Measurements from ENCODE around the gene FAF1.

FAF1 gene

GRCh38 chr1:50697440-50698421, 262.3 kb downstream of the FAF1 start:
- no peak overlapping the region for H3K4me3 Mint-ChIP-seq

GRCh38 chr1:50693829-50694228, 266.2 kb downstream of the FAF1 start:
- peaks cover 17% of the 10 kb centered on the region for H3K36me3 Mint-ChIP-seq
- no peaks in the 10 kb centered on the region for H3K4me1 Mint-ChIP-seq (ENCODE audit: low read depth)
- H3K4me3 Mint-ChIP-seq = no peak overlapping the region
- no peaks in the 10 kb centered on the region for H3K27me3 Mint-ChIP-seq
- H3K27ac Mint-ChIP-seq = no peak overlapping the region
- H3K9me3 Mint-ChIP-seq (ENCODE audit: low read depth) = no peaks in the 10 kb centered on the region

More at GRCh38 chr1:50697440-50698421, 262.3 kb downstream of the FAF1 start:
- no peaks in the 10 kb centered on the region for H3K27me3 Mint-ChIP-seq
- no peak overlapping the region for H3K27ac Mint-ChIP-seq
- no peaks in the 10 kb centered on the region for H3K4me1 Mint-ChIP-seq (ENCODE audit: low read depth)
- H3K9me3 Mint-ChIP-seq (ENCODE audit: low read depth) = no peaks in the 10 kb centered on the region
- H3K36me3 Mint-ChIP-seq = peaks cover 7% of the 10 kb centered on the region

DNA sequence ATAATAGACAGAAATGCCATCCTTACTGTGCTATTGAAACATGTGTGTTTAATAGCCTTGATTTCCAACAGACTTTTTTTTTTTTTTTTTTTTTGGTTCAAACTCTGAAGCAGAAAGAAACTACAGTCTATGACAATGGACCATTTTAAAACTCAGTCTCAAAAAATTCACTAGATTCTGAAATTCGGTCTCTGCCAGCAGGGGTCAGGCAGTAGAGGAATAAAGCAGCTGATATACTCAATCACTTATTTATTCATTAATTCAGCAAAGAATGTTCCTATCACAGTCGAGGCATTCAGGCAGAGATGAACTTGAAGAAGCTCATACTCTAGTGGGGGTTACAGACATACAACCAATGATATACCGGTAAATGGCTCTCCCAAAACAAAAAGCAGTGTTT, 275.9 kb downstream of the FAF1 start:
- H3K9me3 Mint-ChIP-seq (ENCODE audit: low read depth) = no peaks in the 10 kb centered on the region
- H3K27me3 Mint-ChIP-seq = no peaks in the 10 kb centered on the region
- no peaks in the 10 kb centered on the region for H3K4me1 Mint-ChIP-seq (ENCODE audit: low read depth)
- no peak overlapping the region for H3K27ac Mint-ChIP-seq
- peaks cover 7% of the 10 kb centered on the region for H3K36me3 Mint-ChIP-seq
- no peak overlapping the region for H3K4me3 Mint-ChIP-seq

DNA sequence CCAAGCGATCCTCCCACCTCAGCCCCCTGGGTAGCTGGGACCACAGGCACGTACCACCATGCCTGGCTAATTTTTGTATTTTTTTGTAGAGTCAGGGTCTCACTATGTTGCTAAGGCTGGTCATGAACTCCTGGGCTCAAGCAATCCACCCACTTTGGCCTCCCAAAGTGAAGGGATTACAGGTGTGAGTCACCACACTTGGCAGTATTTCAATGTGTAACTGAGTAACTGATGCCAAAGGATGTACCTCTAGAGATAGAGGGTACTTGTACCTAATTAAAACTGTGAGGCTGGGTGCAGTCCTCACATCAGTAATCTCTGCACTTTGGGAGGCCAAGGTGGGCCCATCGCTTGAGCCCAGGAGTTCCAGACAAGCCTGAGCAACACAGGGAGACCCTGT, 278.1 kb downstream of the FAF1 start:
- Mint-ChIP-seq H3K27ac (no peak overlapping the region), H3K27me3 (no peaks in the 10 kb centered on the region), H3K36me3 (peaks cover 4% of the 10 kb centered on the region), H3K9me3 (ENCODE audit: low read depth) (no peaks in the 10 kb centered on the region), H3K4me1 (ENCODE audit: low read depth) (no peaks in the 10 kb centered on the region), H3K4me3 (no peak overlapping the region)

GRCh38 chr1:50667710-50668356, 292.2 kb downstream of the FAF1 start:
- Mint-ChIP-seq H3K4me1 (ENCODE audit: low read depth) (no peaks in the 10 kb centered on the region), H3K27ac (no peak overlapping the region), H3K9me3 (ENCODE audit: low read depth) (no peaks in the 10 kb centered on the region), H3K36me3 (peaks cover 2% of the 10 kb centered on the region), H3K4me3 (no peak overlapping the region), H3K27me3 (no peaks in the 10 kb centered on the region)

GRCh38 chr1:50667272-50667671, 292.8 kb downstream of the FAF1 start:
- no peak overlapping the region for H3K4me3 Mint-ChIP-seq
- H3K4me1 Mint-ChIP-seq (ENCODE audit: low read depth) = no peaks in the 10 kb centered on the region
- peaks cover 2% of the 10 kb centered on the region for H3K36me3 Mint-ChIP-seq
- H3K9me3 Mint-ChIP-seq (ENCODE audit: low read depth) = no peaks in the 10 kb centered on the region
- H3K27ac Mint-ChIP-seq = no peak overlapping the region
- H3K27me3 Mint-ChIP-seq = no peaks in the 10 kb centered on the region

DNA sequence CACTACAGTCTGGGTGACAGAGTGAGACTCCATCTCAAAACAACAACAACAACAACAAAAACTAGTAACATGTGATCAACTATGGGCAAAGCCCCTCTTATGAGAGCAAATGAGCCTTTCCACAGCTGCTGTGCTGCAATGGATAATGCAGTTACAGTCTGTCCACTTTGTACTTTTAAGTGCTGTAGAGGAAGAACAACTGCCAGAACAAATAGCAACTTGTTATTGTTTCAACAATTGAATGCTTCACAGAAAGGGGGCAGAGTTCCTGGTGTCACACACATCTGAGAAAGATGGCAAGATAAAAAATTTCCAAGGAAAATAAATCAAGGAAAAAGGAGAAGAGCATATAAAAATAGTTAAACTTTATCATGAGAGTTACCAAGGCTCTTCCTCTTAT, 293.2 kb downstream of the FAF1 start:
- H3K4me1 Mint-ChIP-seq (ENCODE audit: low read depth) = no peaks in the 10 kb centered on the region
- no peaks in the 10 kb centered on the region for H3K27me3 Mint-ChIP-seq
- no peaks in the 10 kb centered on the region for H3K9me3 Mint-ChIP-seq (ENCODE audit: low read depth)
- H3K4me3 Mint-ChIP-seq = no peak overlapping the region
- peaks cover 2% of the 10 kb centered on the region for H3K36me3 Mint-ChIP-seq
- no peak overlapping the region for H3K27ac Mint-ChIP-seq

- Mint-ChIP-seq H3K4me1 (ENCODE audit: low read depth) (no peaks in the 10 kb centered on the region), H3K27me3 (no peaks in the 10 kb centered on the region), H3K27ac (no peak overlapping the region), H3K36me3 (peaks cover 2% of the 10 kb centered on the region), H3K4me3 (no peak overlapping the region), H3K9me3 (ENCODE audit: low read depth) (no peaks in the 10 kb centered on the region)
Measured at GRCh38 chr1:50665413-50665812, 294.7 kb downstream of the FAF1 start.

DNA sequence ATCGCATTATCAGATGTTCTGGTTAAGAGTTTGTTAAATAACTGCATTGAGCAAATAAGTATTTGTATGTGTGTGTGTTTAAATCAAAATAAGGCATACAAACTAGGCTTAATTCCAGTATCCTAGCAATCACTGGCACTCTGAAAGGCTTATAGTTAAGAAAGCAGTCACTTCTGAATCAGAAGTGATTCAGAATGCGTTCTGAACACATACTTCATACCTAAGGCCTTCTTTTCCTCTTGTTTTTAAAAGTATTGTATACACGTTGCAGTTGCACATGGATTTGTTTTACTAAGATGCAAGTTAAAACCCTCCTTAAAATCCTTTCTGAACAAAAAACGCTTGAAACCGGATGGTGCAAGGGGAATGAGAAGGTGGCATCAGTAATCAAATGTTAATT, 298.4 kb downstream of the FAF1 start:
- Mint-ChIP-seq H3K4me3 (no peak overlapping the region), H3K27ac (no peak overlapping the region), H3K4me1 (ENCODE audit: low read depth) (peaks cover 22% of the 10 kb centered on the region), H3K9me3 (ENCODE audit: low read depth) (no peaks in the 10 kb centered on the region), H3K27me3 (no peaks in the 10 kb centered on the region), H3K36me3 (peaks cover 2% of the 10 kb centered on the region)

DNA sequence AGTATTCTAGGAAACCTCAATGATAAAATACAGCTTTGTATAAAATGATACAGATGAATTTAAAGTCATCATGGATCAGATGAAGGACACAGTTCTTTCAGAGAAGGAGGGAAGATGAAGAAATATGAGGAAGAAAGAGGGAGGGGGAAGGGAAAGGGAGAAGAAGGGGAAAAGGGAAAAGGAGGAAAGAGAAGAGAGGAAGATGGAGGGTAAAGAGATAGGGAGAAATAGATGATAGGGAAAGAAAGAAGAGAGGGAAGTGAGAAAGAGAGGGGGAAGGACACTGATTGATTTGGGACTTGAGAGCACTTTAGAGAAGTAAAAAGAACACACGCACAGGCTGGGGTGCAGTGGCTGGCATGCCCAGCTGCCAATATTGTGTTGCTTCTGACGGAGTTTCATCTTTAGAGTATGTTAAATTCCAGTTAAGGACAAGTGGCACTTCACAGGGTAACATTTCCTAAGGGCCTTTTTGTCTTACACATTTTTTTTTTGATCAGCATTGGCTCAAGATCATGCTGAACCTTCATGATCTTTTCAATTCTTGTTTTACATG, 300.9 kb downstream of the FAF1 start:
- Mint-ChIP-seq H3K4me3 (no peak overlapping the region), H3K4me1 (ENCODE audit: low read depth) (peaks cover 22% of the 10 kb centered on the region), H3K36me3 (peaks cover 2% of the 10 kb centered on the region), H3K27ac (no peak overlapping the region), H3K27me3 (no peaks in the 10 kb centered on the region), H3K9me3 (ENCODE audit: low read depth) (no peaks in the 10 kb centered on the region)

DNA sequence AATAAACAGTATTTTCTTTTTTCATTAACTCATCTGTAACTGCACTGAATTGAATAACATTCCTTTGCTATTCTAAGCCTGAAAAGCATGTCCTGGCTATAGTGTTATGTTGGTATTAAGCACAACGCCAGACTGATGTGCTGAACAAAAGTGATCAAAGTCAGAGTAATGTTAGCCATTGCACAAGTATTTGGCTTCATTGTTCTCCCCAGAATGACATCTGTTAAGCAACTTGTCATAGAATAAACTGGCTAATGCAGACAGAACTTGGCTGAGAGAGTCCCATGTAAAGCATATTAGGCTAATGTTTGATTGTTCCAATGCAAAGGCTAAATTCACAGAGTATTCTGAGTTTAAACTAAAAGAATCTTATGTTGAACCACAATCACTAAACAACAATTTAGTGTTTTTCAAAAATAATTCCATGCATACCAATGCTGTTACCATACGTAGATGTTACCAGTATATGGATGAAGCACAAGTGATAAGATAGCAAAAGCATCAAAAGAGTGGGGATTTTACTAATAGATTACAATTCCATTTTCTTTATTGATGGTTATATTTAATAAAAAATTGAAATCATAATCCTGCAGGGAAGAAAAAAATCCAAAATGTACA, 301.5 kb downstream of the FAF1 start:
- Mint-ChIP-seq H3K36me3 (peaks cover 2% of the 10 kb centered on the region), H3K4me1 (ENCODE audit: low read depth) (peaks cover 22% of the 10 kb centered on the region), H3K27me3 (no peaks in the 10 kb centered on the region), H3K27ac (no peak overlapping the region), H3K4me3 (no peak overlapping the region), H3K9me3 (ENCODE audit: low read depth) (no peaks in the 10 kb centered on the region)

GRCh38 chr1:50656931-50657330, 303.1 kb downstream of the FAF1 start:
- H3K27me3 Mint-ChIP-seq = no peaks in the 10 kb centered on the region
- H3K4me3 Mint-ChIP-seq = no peak overlapping the region
- peaks cover 4% of the 10 kb centered on the region for H3K36me3 Mint-ChIP-seq
- H3K9me3 Mint-ChIP-seq (ENCODE audit: low read depth) = no peaks in the 10 kb centered on the region
- peaks cover 22% of the 10 kb centered on the region for H3K4me1 Mint-ChIP-seq (ENCODE audit: low read depth)
- H3K27ac Mint-ChIP-seq = no peak overlapping the region

GRCh38 chr1:50651476-50652263, 308.4 kb downstream of the FAF1 start:
- no peaks in the 10 kb centered on the region for H3K9me3 Mint-ChIP-seq (ENCODE audit: low read depth)
- no peak overlapping the region for H3K4me3 Mint-ChIP-seq
- no peaks in the 10 kb centered on the region for H3K27me3 Mint-ChIP-seq
- no peak overlapping the region for H3K27ac Mint-ChIP-seq
- peaks cover 11% of the 10 kb centered on the region for H3K36me3 Mint-ChIP-seq
- H3K4me1 Mint-ChIP-seq (ENCODE audit: low read depth) = no peaks in the 10 kb centered on the region

DNA sequence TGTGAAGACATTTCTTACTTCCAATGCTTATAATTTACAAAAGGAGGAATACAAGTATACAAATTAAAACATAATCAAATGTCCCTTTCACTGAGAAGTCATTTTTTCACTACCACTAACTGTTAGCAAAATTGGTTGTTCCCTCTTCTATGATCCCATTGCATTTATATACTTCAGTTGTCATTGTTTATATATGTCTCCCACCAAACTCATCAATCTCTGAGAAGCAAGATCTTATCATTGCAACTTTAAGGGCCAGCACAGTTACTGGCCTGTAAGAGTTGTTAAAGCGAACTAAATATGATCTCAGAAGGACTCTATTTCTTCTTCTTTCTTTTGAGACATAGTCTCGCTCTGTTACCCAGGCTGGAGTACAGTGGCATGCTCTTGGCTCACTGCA, 313.5 kb downstream of the FAF1 start:
- no peaks in the 10 kb centered on the region for H3K4me1 Mint-ChIP-seq (ENCODE audit: low read depth)
- peaks cover 22% of the 10 kb centered on the region for H3K36me3 Mint-ChIP-seq
- no peaks in the 10 kb centered on the region for H3K9me3 Mint-ChIP-seq (ENCODE audit: low read depth)
- H3K27ac Mint-ChIP-seq = no peak overlapping the region
- no peaks in the 10 kb centered on the region for H3K27me3 Mint-ChIP-seq
- no peak overlapping the region for H3K4me3 Mint-ChIP-seq
